HUES64 (cell line): Measurements from ENCODE around the gene HBS1L.

Source experiments
- H3K27ac ChIP-seq: 2 replicates; pipeline ENCODE4 v1.7.0; 2013; ENCODE audit warnings: low read depth, low read length, inconsistent platforms
- H3K27me3 ChIP-seq: 2 replicates; pipeline ENCODE4 v1.6.1; 2013; ENCODE audit warnings: mild to moderate bottlenecking, low read length; ENCODE audit not compliant: insufficient read depth
- H3K36me3 ChIP-seq: 2 replicates; pipeline ENCODE4 v1.6.1; 2013; ENCODE audit warnings: mild to moderate bottlenecking, low read length; ENCODE audit not compliant: insufficient read depth
- H3K4me1 ChIP-seq: 2 replicates; pipeline ENCODE4 v1.6.1; 2013; ENCODE audit warnings: mild to moderate bottlenecking, low read length, moderate library complexity; ENCODE audit not compliant: insufficient read depth
- H3K4me3 ChIP-seq: 2 replicates; pipeline ENCODE4 v1.5.1; 2013; ENCODE audit warnings: mild to moderate bottlenecking, low read length, moderate library complexity
- H3K9ac ChIP-seq: 2 replicates; pipeline ENCODE4 v1.6.1; 2013; ENCODE audit warnings: mild to moderate bottlenecking, low read depth, low read length
- H3K9me3 ChIP-seq: 2 replicates; pipeline ENCODE4 v1.6.1; 2013; ENCODE audit warnings: low read depth, low read length; ENCODE audit not compliant: insufficient read depth
- WGBS: fragments of 150-250, 120-280 bp; methylation state at CpG from one replicate; pipeline ENCODE4 v1.1.7; 2013; ENCODE audit warnings: missing lambda C conversion rate; 5-methylcytosine and 5-hydroxymethylcytosine counted together

Gene HBS1L

GRCh38 chr6:134997133-134997995 lies 57.3 kb downstream of the HBS1L start:
- Histone ChIP-seq H3K9me3 (no peaks in the 10 kb centered on the region), H3K36me3 (peaks cover 58% of the 10 kb centered on the region), H3K4me1 (0 out of 2 replicates have a peak, but pooled peaks cover 5% of the 10 kb centered on the region), H3K4me3 (no peak overlapping the region), H3K9ac (no peak overlapping the region), H3K27ac (no peak overlapping the region), H3K27me3 (no peaks in the 10 kb centered on the region)
- 97% methylated on average over 8 of the region's 9 CpGs for WGBS

GRCh38 chr6:134995536-134995935 lies 59.1 kb downstream of the HBS1L start:
- no peak overlapping the region for H3K4me3 ChIP-seq
- no peak overlapping the region for H3K9ac ChIP-seq
- H3K36me3 ChIP-seq = peaks cover 64% of the 10 kb centered on the region
- no peaks in the 10 kb centered on the region for H3K9me3 ChIP-seq
- H3K4me1 ChIP-seq = 0 out of 2 replicates have a peak, but pooled peaks cover 5% of the 10 kb centered on the region
- 100% methylated on average over 1 of the region's 1 CpG for WGBS
- no peak overlapping the region for H3K27ac ChIP-seq
- no peaks in the 10 kb centered on the region for H3K27me3 ChIP-seq

- peaks cover 69% of the 10 kb centered on the region for H3K36me3 ChIP-seq
- no peak overlapping the region for H3K4me3 ChIP-seq
- H3K9ac ChIP-seq = no peak overlapping the region
- H3K27ac ChIP-seq = no peak overlapping the region
- H3K4me1 ChIP-seq = 0 out of 2 replicates have a peak, but pooled peaks cover 4% of the 10 kb centered on the region
- H3K9me3 ChIP-seq = no peaks in the 10 kb centered on the region
- no peaks in the 10 kb centered on the region for H3K27me3 ChIP-seq
Observed at GRCh38 chr6:134994431-134994830, 60.2 kb downstream of the HBS1L start.

- WGBS = 96% methylated on average over 5 of the region's 6 CpGs
- no peak overlapping the region for H3K27ac ChIP-seq
- H3K36me3 ChIP-seq = peaks cover 68% of the 10 kb centered on the region
Observed at GRCh38 chr6:134992155-134992554, 62.5 kb downstream of the HBS1L start.

GRCh38 chr6:134990262-134990661 lies 64.4 kb downstream of the HBS1L start:
- 0 out of 2 replicates have a peak, but pooled peaks cover 7% of the 10 kb centered on the region for H3K4me1 ChIP-seq
- H3K4me3 ChIP-seq = no peak overlapping the region
- WGBS = 97% methylated on average over 3 of the region's 3 CpGs
- no peaks in the 10 kb centered on the region for H3K27me3 ChIP-seq
- no peak overlapping the region for H3K9ac ChIP-seq
- H3K36me3 ChIP-seq = peaks cover 61% of the 10 kb centered on the region
- no peak overlapping the region for H3K27ac ChIP-seq
- no peaks in the 10 kb centered on the region for H3K9me3 ChIP-seq

More at GRCh38 chr6:134992155-134992554, 62.5 kb downstream of the HBS1L start:
- no peaks in the 10 kb centered on the region for H3K27me3 ChIP-seq
- no peak overlapping the region for H3K9ac ChIP-seq
- no peaks in the 10 kb centered on the region for H3K9me3 ChIP-seq
- H3K4me1 ChIP-seq = 0 out of 2 replicates have a peak, but pooled peaks cover 7% of the 10 kb centered on the region
- no peak overlapping the region for H3K4me3 ChIP-seq

- Histone ChIP-seq H3K36me3 (peaks cover 70% of the 10 kb centered on the region), H3K9ac (no peak overlapping the region), H3K27me3 (no peaks in the 10 kb centered on the region), H3K9me3 (no peaks in the 10 kb centered on the region), H3K4me3 (no peak overlapping the region), H3K27ac (no peak overlapping the region), H3K4me1 (0 out of 2 replicates have a peak, but pooled peaks cover 4% of the 10 kb centered on the region)
- WGBS = 93% methylated on average over 1 of the region's 1 CpG
Observed at GRCh38 chr6:134984821-134985220, 69.8 kb downstream of the HBS1L start.

- H3K4me1 ChIP-seq = 0 out of 2 replicates have a peak, but pooled peaks cover under 1% of the 10 kb centered on the region
- H3K9me3 ChIP-seq = no peaks in the 10 kb centered on the region
- H3K27me3 ChIP-seq = no peaks in the 10 kb centered on the region
- no peak overlapping the region for H3K27ac ChIP-seq
- no peak overlapping the region for H3K4me3 ChIP-seq
- 96% methylated on average over 2 of the region's 2 CpGs for WGBS
- H3K36me3 ChIP-seq = peaks cover 80% of the 10 kb centered on the region
- no peak overlapping the region for H3K9ac ChIP-seq
Observed at GRCh38 chr6:134983823-134984222, 70.8 kb downstream of the HBS1L start.

GRCh38 chr6:134982161-134982560 lies 72.5 kb downstream of the HBS1L start:
- H3K4me1 ChIP-seq = no peaks in the 10 kb centered on the region
- no peak overlapping the region for H3K9ac ChIP-seq
- H3K4me3 ChIP-seq = no peak overlapping the region
- no peaks in the 10 kb centered on the region for H3K9me3 ChIP-seq
- WGBS = 93% methylated on average over 2 of the region's 3 CpGs
- H3K36me3 ChIP-seq = peaks cover 92% of the 10 kb centered on the region
- H3K27me3 ChIP-seq = no peaks in the 10 kb centered on the region
- H3K27ac ChIP-seq = no peak overlapping the region

- 84% methylated on average over 1 of the region's 1 CpG for WGBS
Observed at GRCh38 chr6:134980846-134981245, 73.8 kb downstream of the HBS1L start.

GRCh38 chr6:134979142-134979541 lies 75.5 kb downstream of the HBS1L start:
- H3K9me3 ChIP-seq = no peaks in the 10 kb centered on the region
- no peaks in the 10 kb centered on the region for H3K4me1 ChIP-seq
- H3K9ac ChIP-seq = no peak overlapping the region
- H3K27me3 ChIP-seq = no peaks in the 10 kb centered on the region
- H3K27ac ChIP-seq = no peak overlapping the region
- no peak overlapping the region for H3K4me3 ChIP-seq
- peaks cover 79% of the 10 kb centered on the region for H3K36me3 ChIP-seq
- WGBS = 97% methylated on average over 5 of the region's 6 CpGs

More at GRCh38 chr6:134980846-134981245, 73.8 kb downstream of the HBS1L start:
- Histone ChIP-seq H3K36me3 (peaks cover 89% of the 10 kb centered on the region), H3K27me3 (no peaks in the 10 kb centered on the region), H3K4me1 (no peaks in the 10 kb centered on the region), H3K9me3 (no peaks in the 10 kb centered on the region), H3K4me3 (no peak overlapping the region), H3K9ac (no peak overlapping the region), H3K27ac (no peak overlapping the region)

GRCh38 chr6:134974370-134974769 lies 80.3 kb downstream of the HBS1L start:
- Histone ChIP-seq H3K4me3 (no peak overlapping the region), H3K27me3 (no peaks in the 10 kb centered on the region), H3K36me3 (peaks cover 42% of the 10 kb centered on the region), H3K9ac (no peak overlapping the region), H3K9me3 (no peaks in the 10 kb centered on the region), H3K4me1 (peaks cover 13% of the 10 kb centered on the region; the same call in 1 of the 2 replicates), H3K27ac (no peak overlapping the region)
- 100% methylated on average over 1 of the region's 1 CpG for WGBS
